Epithelial cell of prostate (primary cell): ENCODE measurements around the gene FAM163A.
"Not testable (repeated sequence)": the region's sequence is repeated elsewhere in the genome, so short reads cannot be mapped to it uniquely, and the experiment has no call there.

ENCODE experiments used
- DNase-seq: peaks from one replicate; pipeline ENCODE4 v3.0.0-alpha.2; 2011; ENCODE audit warnings: low read depth, low spot score
- H3K27ac ChIP-seq: fragments of 450-650 bp; 2 replicates; pipeline ENCODE4 v1.5.1; 2017; ENCODE audit warnings: mild to moderate bottlenecking

The FAM163A gene

DNA sequence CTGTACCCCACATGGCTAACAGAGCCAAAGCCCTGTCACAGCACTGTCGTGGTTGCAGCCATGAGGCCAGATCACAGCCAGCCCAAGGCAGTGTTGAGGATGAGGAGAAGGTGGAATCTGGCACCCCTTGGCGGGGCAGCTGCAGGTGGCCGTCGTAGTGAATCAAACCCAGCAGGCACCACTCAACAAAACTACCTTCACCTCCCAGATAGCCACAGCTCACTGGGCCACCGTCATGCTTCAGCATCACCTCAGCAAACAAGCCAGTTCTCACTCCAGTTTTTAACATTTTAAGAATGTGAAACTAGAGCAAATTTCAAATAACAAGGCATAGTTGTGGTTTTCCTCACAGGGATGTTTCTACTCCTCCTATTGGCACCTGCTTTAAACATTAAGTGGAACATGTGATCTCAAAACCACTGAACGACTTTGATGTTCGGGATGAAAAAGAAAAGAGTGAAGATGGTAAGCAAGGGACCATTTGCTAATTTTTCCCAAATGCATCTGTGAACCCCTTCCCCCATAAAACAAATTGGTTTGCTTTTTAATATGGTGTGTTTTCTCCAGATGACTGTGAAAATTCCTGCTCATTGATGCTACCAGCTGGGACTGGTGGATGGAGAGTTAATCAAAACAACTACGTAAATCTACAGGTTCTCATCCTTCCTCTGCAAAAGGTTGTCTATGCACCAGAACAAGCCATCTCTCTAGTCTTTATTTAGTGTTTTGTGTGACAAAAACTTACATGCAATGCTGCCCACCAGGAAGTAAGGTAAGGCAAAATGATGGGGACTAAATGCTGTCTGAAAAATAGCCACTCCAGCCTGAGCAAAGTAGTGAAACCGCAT is 89.0 kb downstream of the FAM163A start:
- no peak for DNase-seq
- H3K27ac ChIP-seq = no peak overlapping the region

DNA sequence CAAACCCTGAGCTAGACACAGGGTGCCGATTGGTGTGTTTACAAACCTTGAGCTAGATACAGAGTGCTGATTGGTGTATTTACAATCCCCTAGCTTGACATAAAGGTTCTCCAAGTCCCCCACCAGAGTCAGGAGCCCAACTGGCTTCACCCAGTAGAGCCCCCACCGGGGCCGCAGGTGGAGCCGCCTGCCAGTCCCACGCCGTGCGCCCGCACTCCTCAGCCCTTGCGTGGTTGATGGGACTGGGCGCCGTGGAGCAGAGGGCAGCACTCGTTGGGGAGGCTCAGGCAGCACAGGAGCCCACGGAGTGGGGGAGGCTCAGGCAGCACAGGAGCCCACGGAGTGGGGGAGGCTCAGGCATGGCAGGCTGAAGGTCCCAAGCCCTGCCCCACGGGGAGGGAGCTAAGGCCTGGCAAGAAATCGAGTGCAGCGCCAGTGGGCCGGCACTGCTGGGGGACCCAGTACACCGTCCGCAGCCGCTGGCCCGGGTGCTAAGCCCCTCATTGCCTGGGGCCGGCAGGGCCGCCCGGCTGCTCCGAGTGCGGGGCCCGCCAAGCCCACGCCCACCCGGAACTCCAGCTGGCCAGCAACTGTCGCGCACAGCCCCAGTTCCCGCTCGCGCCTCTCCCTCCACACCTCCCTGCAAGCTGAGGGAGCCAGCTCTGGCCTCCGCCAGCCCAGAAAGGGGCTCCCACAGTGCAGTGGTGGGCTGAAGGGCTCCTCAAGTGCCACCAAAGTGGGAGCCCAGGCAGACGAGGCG is 93.8 kb downstream of the FAM163A start:
- not testable (repeated sequence) for DNase-seq, H3K27ac ChIP-seq

DNA sequence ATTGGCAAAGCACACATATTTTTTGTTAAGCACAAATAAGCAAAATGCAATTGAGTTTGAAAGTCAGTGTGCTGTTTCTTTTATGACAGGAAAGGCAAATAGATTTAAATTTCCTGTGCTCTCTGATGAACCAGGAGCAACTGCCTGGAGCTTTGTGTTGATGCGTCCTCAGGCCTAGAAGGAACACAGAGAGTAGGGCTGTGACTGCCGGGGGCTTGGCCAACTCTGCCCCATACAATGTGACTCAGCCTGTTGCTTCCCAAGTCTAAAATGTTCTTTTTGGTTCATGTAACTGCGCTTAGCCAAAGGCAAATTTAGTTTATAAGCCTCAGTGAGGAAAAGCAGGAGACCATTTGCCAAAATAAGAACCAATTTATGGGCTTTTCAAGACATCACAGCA is 97.0 kb downstream of the FAM163A start:
- no peak for DNase-seq

DNA sequence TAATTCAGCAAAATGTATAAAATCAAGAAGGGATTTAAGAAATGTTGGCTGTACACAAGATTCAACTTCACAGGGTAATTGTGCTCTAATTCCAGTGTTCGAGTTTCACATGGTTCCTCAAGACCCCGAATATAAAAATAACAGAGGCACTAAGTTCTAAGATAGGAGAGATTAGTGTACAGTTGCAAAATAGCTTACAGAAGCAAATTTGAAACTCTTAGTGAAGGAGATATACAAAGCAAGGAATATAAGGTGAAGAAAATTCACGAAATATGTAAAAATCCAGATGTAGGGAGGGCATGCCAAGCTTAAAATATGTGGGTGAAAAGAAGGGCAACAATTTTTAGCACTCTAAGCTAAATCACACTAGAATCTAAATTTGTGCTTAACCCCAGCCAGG is 105.1 kb downstream of the FAM163A start:
- no peak overlapping the region for H3K27ac ChIP-seq
- no peak for DNase-seq

More for the DNA sequence above, 97.0 kb downstream of the FAM163A start:
- no peak overlapping the region for H3K27ac ChIP-seq

DNA sequence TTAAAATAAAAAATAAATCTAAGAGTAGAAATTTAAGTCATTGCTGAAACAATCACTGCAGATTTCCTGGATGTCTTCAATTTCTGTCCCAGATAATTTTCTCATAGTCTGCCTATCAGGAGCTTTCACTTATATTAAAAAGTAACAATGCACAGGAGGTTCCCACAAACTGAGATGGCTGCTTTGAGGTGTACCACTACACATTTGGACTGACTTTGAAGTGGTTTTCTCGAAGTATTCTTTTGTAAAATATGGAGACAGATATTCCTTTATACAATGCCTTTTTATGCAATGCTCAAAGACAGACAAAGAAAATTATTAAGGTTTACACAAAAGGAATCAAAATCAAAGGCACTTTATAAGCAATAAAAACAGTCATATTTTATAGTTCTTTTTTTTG is 110.0 kb downstream of the FAM163A start:
- DNase-seq = no peak
- H3K27ac ChIP-seq = no peak overlapping the region

DNA sequence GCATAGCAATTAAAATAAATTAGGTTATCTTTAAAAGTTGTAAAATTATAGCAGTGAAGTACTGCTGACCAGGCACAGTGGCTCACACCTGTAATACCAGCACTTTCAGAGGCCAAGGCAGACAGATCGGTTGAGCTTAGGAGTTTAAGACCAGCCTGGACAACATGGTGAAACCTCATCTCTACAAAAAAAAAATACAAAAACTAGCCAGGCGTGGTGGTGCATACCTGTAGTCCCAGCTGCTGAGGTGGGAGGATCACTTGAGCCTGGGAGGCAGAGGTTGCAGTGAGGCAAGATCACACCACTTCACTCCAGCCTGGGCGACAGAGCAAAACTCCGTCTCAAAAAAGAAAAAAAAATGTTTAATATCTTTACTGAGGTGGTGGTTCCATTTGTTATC is 112.7 kb downstream of the FAM163A start:
- H3K27ac ChIP-seq, DNase-seq: not testable (repeated sequence)

DNA sequence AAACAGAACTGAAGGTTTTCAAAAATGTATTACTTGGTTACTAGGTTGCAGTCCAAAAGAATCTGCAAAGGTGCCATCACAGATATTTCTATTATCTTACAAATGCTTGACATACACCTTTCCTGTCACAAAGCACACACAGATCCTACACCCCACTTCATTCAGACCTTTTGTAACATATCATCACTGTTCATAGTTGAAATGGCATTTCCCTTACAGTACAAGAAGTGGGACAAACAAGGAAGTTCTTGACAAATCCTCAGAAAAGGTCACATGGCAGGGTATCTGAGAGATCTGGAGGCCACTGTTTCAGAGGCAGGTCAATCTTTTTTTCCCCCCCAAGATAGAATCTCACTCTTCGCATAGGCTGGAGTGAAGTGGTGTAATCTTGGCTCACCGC is 113.2 kb downstream of the FAM163A start:
- no peak overlapping the region for H3K27ac ChIP-seq
- DNase-seq = no peak

DNA sequence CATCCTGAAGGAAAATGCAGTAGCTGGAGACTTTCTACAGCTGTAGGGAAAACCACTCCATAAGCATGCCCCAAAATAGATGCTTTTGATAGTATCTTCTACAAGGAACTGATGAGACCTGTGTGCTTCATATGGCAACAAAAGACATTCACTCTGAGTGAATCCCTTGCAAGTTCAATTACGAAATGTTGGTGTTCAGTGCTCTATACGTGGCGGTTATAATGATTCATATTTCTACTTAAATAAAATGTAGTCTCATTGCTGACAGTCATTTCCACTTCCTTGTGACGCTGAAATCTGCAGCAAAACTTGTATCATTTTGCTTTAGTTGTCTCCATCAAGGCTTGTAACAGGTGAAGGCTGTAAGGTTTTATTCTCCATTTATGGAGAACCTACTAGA is 113.9 kb downstream of the FAM163A start:
- H3K27ac ChIP-seq = peak overlapping the region; percentile 32
- no peak for DNase-seq

DNA sequence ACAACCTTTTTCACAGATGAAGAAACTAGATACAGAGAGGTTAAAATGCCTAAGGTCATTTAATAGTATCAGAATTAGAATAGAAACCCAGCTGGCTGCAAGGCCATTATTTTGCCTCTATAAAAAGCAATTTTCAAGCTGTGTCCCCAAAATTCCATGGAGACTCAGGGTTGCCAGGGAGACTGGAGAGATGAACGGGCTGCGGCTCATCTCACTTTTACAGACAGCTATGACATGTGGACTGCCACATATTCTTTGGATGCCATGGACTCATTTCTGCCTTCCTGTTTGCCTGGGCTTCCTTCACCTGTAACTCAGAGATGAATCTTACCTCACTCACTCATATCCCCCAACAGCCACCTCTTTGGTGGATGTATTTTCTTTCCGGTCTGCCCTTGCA is 117.6 kb downstream of the FAM163A start:
- no peak for DNase-seq
- no peak overlapping the region for H3K27ac ChIP-seq

DNA sequence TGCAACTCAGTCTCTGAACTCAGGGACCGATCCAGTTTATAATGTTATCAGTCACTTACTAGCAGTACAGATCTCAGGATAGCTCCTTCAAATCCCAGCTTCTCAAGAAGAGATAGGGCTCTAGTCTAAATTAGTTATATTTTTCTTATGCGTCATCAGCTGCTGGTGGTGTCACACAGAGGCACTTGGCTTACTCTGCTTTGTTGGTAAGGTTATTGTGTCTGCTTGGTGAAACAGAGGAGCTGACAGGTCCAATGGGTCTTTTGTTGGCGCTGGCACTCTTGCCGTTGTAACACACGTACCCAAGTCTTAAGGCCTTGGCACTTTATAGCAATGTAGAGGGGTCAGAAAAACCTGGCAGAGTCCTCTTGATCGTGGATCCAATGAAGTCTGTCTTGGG is 122.3 kb downstream of the FAM163A start:
- DNase-seq = no peak
- H3K27ac ChIP-seq = no peak overlapping the region
